Lower leg skin (tissue), 4 donors: ENCODE results near the gene ENPP3. TPM values are rescaled to one million over a fixed set of nuclear protein-coding genes. Genes with fewer than 3 reads are reported as not detected.

Experiments used
- DNase-seq, 2 donors: peaks; one replicate each; pipeline ENCODE4 v3.0.0-alpha.2; 2019; ENCODE audit warnings: low spot score in 2 of 2
- H3K4me3 ChIP-seq: fragments of 200-600 bp; sonication (generic); 2 replicates; pipeline ENCODE4 v1.5.1; 2017; ENCODE audit warnings: mild to moderate bottlenecking, low read depth; ENCODE audit not compliant: poor library complexity, severe bottlenecking
- POLR2A ChIP-seq, 2 donors: fragments of 450-650 bp; IDR thresholded peaks; one replicate each; pipeline ENCODE4 v1.6.1; 2016 to 2017; ENCODE audit warnings: antibody characterized with exemption in 2 of 2, mild to moderate bottlenecking in 1 of 2, moderate library complexity in 1 of 2
- WGBS, 2 donors: methylation state at CpG; one replicate each; pipeline ENCODE4 v1.1.5; 2018; 5-methylcytosine and 5-hydroxymethylcytosine counted together
- intact Hi-C: fragments of 100-400 bp; cut with DNase I; formaldehyde crosslinking; loops from one replicate; pipeline ENCODE4 v1.15.0; 2023; ENCODE audit warnings: low total_unique reads
- total RNA-seq, 4 donors: library from RNA; depleted of rRNA; stranded (reverse); fragments of >200 nt; gene quantifications; one replicate each; pipeline ENCODE4 v1.1.0, GENCODE V29; 2016
- TF ChIP-seq, protein P1 (sequence below), 3 donors: fragments of 450-650 bp; IDR thresholded peaks; one replicate each; pipeline ENCODE4 v1.5.1; 2016; ENCODE audit warnings: antibody characterized with exemption in 3 of 3, mild to moderate bottlenecking in 3 of 3, moderate library complexity in 2 of 3

Gene ENPP3
- total RNA-seq, 4 donors from 2014 or later, result 0.11 to 1.2 (median 0.76) TPM; not detected in 1

DNA sequence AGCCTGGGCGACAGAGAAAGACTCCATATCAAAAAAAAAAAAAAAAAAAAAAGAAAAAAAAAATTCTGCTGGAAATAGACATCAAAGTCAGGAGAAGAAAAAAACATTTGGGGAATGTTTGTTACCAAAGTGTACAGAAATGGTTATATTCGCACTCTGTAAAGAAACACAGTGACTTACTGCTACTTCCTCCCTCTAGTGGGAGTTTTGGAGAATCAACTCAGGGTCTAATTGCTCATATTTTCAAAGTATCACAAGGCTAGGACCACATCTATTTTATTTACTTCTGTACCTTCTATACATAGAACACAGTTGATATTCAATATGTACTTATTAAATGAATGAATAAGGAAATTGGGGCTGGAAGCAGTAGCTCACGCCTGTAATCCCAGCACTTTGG, 39.7 kb upstream of the ENPP3 start:
- no peak for TF ChIP-seq POLR2A (IDR thresholded peaks at IDR 0.05)
- TF ChIP-seq, protein P1, sequence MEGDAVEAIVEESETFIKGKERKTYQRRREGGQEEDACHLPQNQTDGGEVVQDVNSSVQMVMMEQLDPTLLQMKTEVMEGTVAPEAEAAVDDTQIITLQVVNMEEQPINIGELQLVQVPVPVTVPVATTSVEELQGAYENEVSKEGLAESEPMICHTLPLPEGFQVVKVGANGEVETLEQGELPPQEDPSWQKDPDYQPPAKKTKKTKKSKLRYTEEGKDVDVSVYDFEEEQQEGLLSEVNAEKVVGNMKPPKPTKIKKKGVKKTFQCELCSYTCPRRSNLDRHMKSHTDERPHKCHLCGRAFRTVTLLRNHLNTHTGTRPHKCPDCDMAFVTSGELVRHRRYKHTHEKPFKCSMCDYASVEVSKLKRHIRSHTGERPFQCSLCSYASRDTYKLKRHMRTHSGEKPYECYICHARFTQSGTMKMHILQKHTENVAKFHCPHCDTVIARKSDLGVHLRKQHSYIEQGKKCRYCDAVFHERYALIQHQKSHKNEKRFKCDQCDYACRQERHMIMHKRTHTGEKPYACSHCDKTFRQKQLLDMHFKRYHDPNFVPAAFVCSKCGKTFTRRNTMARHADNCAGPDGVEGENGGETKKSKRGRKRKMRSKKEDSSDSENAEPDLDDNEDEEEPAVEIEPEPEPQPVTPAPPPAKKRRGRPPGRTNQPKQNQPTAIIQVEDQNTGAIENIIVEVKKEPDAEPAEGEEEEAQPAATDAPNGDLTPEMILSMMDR (IDR thresholded peaks at IDR 0.05), result no peak
- no peak for DNase-seq
- intact Hi-C loops, result no loop called here
- 89 to 98% methylated on average over 3 of the region's 3 CpGs for WGBS, 2 donors
- H3K4me3 ChIP-seq, result no peak overlapping the region

DNA sequence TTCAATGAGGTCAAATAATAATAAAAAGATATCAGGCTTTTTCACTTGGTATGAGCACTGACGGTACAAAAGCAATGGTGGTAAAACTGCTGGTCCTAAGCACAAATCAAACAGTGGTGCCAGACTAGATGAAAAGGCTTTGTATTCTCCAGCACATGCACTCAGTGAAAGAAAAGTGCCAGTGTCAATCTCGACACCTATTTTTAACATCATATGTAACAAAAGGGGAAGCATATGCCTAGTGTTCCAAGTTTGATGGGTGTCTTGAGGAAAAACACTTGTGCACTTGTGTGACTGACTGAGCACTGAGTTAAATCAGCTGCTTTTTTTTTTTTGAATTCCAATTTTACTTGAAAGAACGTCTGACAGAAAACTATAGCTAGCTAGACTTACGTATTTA, 36.4 kb upstream of the ENPP3 start:
- TF ChIP-seq, protein P1 (IDR thresholded peaks at IDR 0.05), result no peak
- no peak for TF ChIP-seq POLR2A (IDR thresholded peaks at IDR 0.05)
- H3K4me3 ChIP-seq, result no peak overlapping the region
- WGBS, 2 donors, result 85 to 87% methylated on average over 4 of the region's 4 CpGs
- DNase-seq, result no peak
- intact Hi-C loops, result no loop called here

DNA sequence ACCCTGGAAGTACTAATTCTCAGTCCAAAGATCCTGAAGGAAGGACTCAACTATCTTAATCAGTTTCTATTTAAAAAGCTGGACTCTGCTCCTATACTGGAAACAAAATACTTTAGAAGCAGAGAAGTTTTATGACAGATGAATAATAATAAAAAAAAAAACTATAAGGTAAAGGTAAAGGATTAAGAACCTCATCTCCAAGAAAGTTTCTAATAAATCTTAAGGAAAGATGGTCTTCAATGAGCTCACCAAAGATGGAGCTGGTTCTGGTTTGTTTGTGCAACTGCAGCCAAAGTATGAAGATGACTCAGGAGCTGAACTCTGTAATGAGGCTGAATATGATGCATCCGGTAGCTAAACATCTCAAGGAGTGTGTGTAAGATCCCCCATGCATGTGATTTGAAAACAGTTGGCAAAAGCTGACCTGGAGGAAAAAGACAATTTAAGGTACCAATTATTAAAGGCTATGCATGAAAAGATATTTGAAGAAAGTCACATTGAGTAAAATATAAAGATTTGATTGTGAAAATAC, 34.3 kb upstream of the ENPP3 start:
- H3K4me3 ChIP-seq, result no peak overlapping the region
- intact Hi-C loops, result no loop called here
- 79 to 90% methylated on average over 1 of the region's 1 CpG for WGBS, 2 donors
- no peak for TF ChIP-seq POLR2A (IDR thresholded peaks at IDR 0.05)
- TF ChIP-seq, protein P1 (IDR thresholded peaks at IDR 0.05), result no peak
- no peak for DNase-seq

DNA sequence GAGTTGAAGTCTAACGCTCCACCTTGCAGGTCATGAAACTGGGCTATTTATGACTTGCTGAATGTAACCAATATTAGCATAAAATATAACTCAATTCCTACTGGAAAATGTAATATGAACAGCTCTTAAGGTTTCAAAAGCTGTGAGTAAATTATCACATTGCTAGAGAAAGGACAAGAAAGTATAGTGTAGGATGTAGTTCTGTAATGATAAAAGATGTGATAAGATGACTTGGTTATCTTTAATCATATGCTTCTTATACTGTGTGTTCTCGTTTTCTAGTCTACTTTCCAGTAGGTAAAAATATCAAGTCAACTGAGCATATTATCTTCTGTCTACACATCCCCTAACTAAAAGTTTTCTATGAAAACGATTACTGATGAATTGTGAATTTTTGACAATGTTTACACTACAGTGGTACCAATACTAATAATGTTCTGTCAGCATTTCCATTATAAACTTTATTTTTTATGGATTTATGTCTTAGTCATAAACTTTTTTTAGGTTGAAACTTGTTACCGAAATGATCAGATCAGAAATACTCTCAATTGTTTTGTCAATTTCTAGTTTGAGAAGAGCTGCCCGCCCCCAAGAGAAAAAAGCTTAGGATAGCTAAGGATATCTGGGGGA, 23.7 kb upstream of the ENPP3 start:
- DNase-seq, result no peak
- no peak overlapping the region for H3K4me3 ChIP-seq
- intact Hi-C loops, result no loop called here
- TF ChIP-seq, protein P1 (IDR thresholded peaks at IDR 0.05), result no peak
- TF ChIP-seq POLR2A (IDR thresholded peaks at IDR 0.05), result no peak
- 90 to 91% methylated on average over 5 of the region's 5 CpGs for WGBS, 2 donors

DNA sequence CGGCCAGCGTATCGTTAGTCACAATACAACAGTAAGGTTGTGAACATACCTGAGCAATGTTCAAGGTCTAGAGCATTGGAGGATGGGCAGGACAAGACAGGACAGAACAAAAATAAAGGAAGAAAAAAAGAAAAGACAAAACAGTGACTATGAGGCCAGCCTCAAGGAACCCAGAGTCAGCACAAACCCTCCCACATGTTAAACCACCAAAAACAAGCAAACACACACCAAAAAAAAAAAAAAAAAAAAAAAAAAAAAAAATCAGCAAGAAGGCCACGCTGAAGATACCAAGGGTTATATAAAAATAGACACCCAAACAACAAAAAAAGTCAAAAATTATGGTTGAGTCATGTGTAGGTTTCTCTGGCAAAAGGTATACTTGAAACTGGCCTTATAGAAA, 21.8 kb upstream of the ENPP3 start:
- intact Hi-C loops, result no loop called here
- no peak for TF ChIP-seq POLR2A (IDR thresholded peaks at IDR 0.05)
- TF ChIP-seq, protein P1 (IDR thresholded peaks at IDR 0.05), result no peak
- WGBS, 2 donors, result 96 to 97% methylated on average over 4 of the region's 4 CpGs
- no peak for DNase-seq
- no peak overlapping the region for H3K4me3 ChIP-seq
